PC-9 (cell line): Measurements from ENCODE around the gene PDE4B.

Source experiments
- EZH2 ChIP-seq: fragments of 200-600 bp; sonication (generic); IDR thresholded peaks from 2 replicates; pipeline ENCODE4 v1.8.0; 2017; ENCODE audit warnings: antibody characterized with exemption, low read depth
- TF ChIP-seq, protein P1 (sequence below): fragments of 200-600 bp; sonication (generic); conservative IDR thresholded peaks from 2 replicates; pipeline ENCODE4 v1.6.1; 2017; ENCODE audit warnings: mixed run types, antibody characterized with exemption, mild to moderate bottlenecking, moderate library complexity

DNA sequence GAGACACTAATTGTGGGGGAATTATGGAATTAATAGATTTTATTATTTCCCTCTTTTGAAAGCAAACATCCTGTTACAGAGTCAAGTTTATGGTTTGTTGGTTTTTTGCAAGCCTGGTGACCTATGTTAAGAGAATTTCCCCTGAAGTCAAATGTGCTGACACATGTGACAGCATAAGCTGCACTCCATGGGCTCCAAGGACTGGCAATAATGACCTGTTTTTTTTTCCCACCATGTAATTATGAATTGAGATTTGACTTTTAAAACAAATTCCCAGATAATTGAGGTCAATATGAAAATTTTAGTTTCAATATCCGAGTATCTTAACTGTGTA lies 498.8 kb downstream of the PDE4B start:
- TF ChIP-seq, protein P1, sequence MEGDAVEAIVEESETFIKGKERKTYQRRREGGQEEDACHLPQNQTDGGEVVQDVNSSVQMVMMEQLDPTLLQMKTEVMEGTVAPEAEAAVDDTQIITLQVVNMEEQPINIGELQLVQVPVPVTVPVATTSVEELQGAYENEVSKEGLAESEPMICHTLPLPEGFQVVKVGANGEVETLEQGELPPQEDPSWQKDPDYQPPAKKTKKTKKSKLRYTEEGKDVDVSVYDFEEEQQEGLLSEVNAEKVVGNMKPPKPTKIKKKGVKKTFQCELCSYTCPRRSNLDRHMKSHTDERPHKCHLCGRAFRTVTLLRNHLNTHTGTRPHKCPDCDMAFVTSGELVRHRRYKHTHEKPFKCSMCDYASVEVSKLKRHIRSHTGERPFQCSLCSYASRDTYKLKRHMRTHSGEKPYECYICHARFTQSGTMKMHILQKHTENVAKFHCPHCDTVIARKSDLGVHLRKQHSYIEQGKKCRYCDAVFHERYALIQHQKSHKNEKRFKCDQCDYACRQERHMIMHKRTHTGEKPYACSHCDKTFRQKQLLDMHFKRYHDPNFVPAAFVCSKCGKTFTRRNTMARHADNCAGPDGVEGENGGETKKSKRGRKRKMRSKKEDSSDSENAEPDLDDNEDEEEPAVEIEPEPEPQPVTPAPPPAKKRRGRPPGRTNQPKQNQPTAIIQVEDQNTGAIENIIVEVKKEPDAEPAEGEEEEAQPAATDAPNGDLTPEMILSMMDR, result no peak
- TF ChIP-seq EZH2, result no peak
